ENCODE measurements around the gene SERPINA1.

The SERPINA1 gene

GRCh38 chr14:94328196-94328595, 60.2 kb downstream of the SERPINA1 start:
- in situ Hi-C loops (cut with MboI; ENCODE audit: low sequenced_read_pairs, unreplicated experiment), result no loop called here
- TF ChIP-seq, protein P1, sequence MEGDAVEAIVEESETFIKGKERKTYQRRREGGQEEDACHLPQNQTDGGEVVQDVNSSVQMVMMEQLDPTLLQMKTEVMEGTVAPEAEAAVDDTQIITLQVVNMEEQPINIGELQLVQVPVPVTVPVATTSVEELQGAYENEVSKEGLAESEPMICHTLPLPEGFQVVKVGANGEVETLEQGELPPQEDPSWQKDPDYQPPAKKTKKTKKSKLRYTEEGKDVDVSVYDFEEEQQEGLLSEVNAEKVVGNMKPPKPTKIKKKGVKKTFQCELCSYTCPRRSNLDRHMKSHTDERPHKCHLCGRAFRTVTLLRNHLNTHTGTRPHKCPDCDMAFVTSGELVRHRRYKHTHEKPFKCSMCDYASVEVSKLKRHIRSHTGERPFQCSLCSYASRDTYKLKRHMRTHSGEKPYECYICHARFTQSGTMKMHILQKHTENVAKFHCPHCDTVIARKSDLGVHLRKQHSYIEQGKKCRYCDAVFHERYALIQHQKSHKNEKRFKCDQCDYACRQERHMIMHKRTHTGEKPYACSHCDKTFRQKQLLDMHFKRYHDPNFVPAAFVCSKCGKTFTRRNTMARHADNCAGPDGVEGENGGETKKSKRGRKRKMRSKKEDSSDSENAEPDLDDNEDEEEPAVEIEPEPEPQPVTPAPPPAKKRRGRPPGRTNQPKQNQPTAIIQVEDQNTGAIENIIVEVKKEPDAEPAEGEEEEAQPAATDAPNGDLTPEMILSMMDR (IDR thresholded peaks at IDR 0.05; ENCODE audit: borderline replicate concordance, control extremely low read depth, extremely low read depth, insufficient read depth, missing control alignments), result no peak
- no peak for DNase-seq (ENCODE audit: low spot score)

Measured in GM13976 (cell line).